CD4-positive, alpha-beta T cell (primary cell): ENCODE measurements around the gene EMP1. TPM values are rescaled to one million over a fixed set of nuclear protein-coding genes. Genes with fewer than 3 reads are reported as not detected.

ENCODE experiments used
- ATAC-seq: fragments of 200-7000 bp; cut with Tn5 transposase; one replicate; pipeline ENCODE4 v1.10.0; 2022; ENCODE audit warnings: mild to moderate bottlenecking; ENCODE audit not compliant: poor library complexity
- CTCF ChIA-PET: fragments of 350-600 bp; sonication (Branson Sonifier 250); formaldehyde crosslinking; loops from one replicate; lab custom pipeline; 2021; ENCODE audit warnings: antibody characterized with exemption, inconsistent platforms; lab: Charles Lee
- POLR2A ChIA-PET: fragments of 350-600 bp; sonication (Branson Sonifier 250); formaldehyde crosslinking; loops from one replicate; lab custom pipeline; 2021; ENCODE audit warnings: antibody characterized with exemption, inconsistent platforms; lab: Charles Lee
- DNase-seq, 14 experiments: peaks; one replicate each; pipeline ENCODE4 v3.0.0-alpha.2; 2013 to 2020; ENCODE audit warnings: mixed read lengths in 2 of 14
- H3K27ac ChIP-seq, 2 donors: one replicate each; pipeline versions ENCODE4 v1.5.1 to v1.7.0; 2013; ENCODE audit warnings: low read length in 2 of 2, low read depth in 1 of 2, mild to moderate bottlenecking in 1 of 2
- H3K27me3 ChIP-seq, 2 experiments: 1 replicate in 1 of 2; 2 replicates in 1 of 2; pipeline versions ENCODE4 v1.6.1 to v1.7.0; 2013; ENCODE audit warnings: low read length in 2 of 2, control low read depth in 1 of 2, mild to moderate bottlenecking in 1 of 2, moderate library complexity in 1 of 2; ENCODE audit not compliant: insufficient read depth in 2 of 2, control insufficient read depth in 1 of 2
- H3K36me3 ChIP-seq: one replicate; pipeline ENCODE4 v1.6.1; 2013; ENCODE audit warnings: low read length, control low read depth; ENCODE audit not compliant: insufficient read depth
- H3K4me1 ChIP-seq: one replicate; pipeline ENCODE4 v1.6.1; 2013; ENCODE audit warnings: low read length, control low read depth; ENCODE audit not compliant: insufficient read depth
- H3K4me3 ChIP-seq: one replicate; pipeline ENCODE4 v1.5.1; 2013; ENCODE audit warnings: mild to moderate bottlenecking, low read length, moderate library complexity
- H3K9me3 ChIP-seq, 2 experiments: 1 replicate in 1 of 2; 2 replicates in 1 of 2; pipeline versions ENCODE4 v1.6.1 to v1.7.0; 2013; ENCODE audit warnings: low read length in 2 of 2, mild to moderate bottlenecking in 2 of 2, control low read depth in 1 of 2, moderate library complexity in 1 of 2; ENCODE audit not compliant: control insufficient read depth in 1 of 2, insufficient read depth in 1 of 2
- H3K27ac Mint-ChIP-seq: one replicate; pipeline ENCODE4 v1.8.0; 2020; ENCODE audit warnings: mixed read lengths
- H3K27me3 Mint-ChIP-seq: one replicate; pipeline ENCODE4 v1.8.0; 2021; ENCODE audit warnings: mixed read lengths
- H3K36me3 Mint-ChIP-seq: one replicate; pipeline ENCODE4 v1.8.0; 2021; ENCODE audit warnings: low read depth, mixed read lengths
- H3K4me1 Mint-ChIP-seq: one replicate; pipeline ENCODE4 v1.8.0; 2021; ENCODE audit warnings: low read depth, mixed read lengths
- H3K4me3 Mint-ChIP-seq: one replicate; pipeline ENCODE4 v1.8.0; 2020; ENCODE audit warnings: mild to moderate bottlenecking, mixed read lengths
- H3K9me3 Mint-ChIP-seq: one replicate; pipeline ENCODE4 v1.8.0; 2020; ENCODE audit warnings: mixed read lengths
- intact Hi-C, 2 experiments: fragments of 100-400 bp; cut with DNase I in 1 of 2; cut with micrococcal nuclease in 1 of 2; formaldehyde crosslinking; loops; one replicate each; pipeline versions ENCODE4 v1.15.1 to v1.9.0; 2023 to 2025; cut with DNase I, micrococcal nuclease
- total RNA-seq, 174 experiments: library from RNA in 2 of 174; stranded (reverse) in 2 of 174; gene quantifications; one replicate each; pipeline ENCODE4 v1.2.3 and lab custom pipeline; 2021 to 2026
- TF ChIP-seq, protein P1 (sequence below): fragments of 200-600 bp; IDR thresholded peaks from one replicate; pipeline ENCODE4 v1.8.0; 2022; ENCODE audit warnings: antibody characterized with exemption, mild to moderate bottlenecking

EMP1 gene
- total RNA-seq, 2 experiments from 2014 or later: 9.0 to 9.1 TPM

DNA sequence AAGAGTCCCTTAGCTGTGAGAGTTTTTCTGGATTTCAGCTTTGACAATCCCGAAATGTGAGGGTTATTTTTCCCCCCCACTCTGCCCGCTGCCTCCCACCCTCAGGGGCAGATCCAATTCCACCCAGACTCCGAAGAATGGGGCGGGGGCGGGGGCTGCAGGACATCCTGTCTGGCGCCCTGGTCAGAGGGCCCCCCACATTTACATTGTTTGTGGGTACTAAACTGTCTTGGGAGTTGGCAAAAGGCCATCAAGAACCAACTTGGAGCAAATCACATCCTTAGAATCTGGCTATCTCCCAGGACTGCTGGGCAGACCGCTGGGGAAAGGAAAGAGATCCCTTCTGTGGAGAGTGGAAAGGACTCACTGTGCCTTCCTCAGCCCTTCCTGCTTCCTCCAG, 2.4 kb downstream of the EMP1 start:
- TF ChIP-seq, protein P1, sequence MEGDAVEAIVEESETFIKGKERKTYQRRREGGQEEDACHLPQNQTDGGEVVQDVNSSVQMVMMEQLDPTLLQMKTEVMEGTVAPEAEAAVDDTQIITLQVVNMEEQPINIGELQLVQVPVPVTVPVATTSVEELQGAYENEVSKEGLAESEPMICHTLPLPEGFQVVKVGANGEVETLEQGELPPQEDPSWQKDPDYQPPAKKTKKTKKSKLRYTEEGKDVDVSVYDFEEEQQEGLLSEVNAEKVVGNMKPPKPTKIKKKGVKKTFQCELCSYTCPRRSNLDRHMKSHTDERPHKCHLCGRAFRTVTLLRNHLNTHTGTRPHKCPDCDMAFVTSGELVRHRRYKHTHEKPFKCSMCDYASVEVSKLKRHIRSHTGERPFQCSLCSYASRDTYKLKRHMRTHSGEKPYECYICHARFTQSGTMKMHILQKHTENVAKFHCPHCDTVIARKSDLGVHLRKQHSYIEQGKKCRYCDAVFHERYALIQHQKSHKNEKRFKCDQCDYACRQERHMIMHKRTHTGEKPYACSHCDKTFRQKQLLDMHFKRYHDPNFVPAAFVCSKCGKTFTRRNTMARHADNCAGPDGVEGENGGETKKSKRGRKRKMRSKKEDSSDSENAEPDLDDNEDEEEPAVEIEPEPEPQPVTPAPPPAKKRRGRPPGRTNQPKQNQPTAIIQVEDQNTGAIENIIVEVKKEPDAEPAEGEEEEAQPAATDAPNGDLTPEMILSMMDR: no peak
- DNase-seq: no peak
- H3K36me3 Mint-ChIP-seq: no peaks in the 10 kb centered on the region
- peaks cover 21% of the 10 kb centered on the region for H3K4me1 Mint-ChIP-seq
- H3K27me3 Mint-ChIP-seq: no peaks in the 10 kb centered on the region
- ATAC-seq: no peak
- no peak overlapping the region for H3K4me3 Mint-ChIP-seq
- H3K4me3 ChIP-seq: no peak overlapping the region
- no peaks in the 10 kb centered on the region for H3K36me3 ChIP-seq
- H3K4me1 ChIP-seq: peaks cover 18% of the 10 kb centered on the region
- intact Hi-C loops: no loop called here
- CTCF ChIA-PET: no interaction called here
- H3K27ac ChIP-seq: no peak overlapping the region
- no peaks in the 10 kb centered on the region for H3K27me3 ChIP-seq
- H3K9me3 ChIP-seq: no peaks in the 10 kb centered on the region
- POLR2A ChIA-PET: no interaction called here
- H3K27ac Mint-ChIP-seq: no peak overlapping the region
- no peaks in the 10 kb centered on the region for H3K9me3 Mint-ChIP-seq

DNA sequence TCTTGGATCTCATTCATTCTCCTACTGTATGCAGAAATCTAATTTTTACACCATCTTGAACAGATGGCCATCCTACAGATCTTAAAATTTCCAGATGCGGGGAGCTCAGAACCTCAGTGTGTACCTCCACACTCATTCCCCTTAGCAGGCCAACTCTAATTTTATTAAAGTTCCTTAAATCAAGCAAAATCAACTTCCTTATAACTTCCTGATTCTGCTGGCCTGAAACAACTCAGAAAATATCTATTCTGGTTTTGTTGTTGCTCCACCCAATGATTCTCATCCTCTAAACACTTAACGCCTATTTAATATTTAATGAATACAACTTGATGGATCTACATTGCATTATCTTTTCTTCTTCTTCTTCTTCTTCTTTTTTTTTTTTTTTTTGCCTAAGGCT, 3.1 kb downstream of the EMP1 start:
- intact Hi-C loops: no loop called here
- ChIA-PET POLR2A (no interaction called here), CTCF (no interaction called here)
- no peak overlapping the region for H3K4me3 ChIP-seq
- no peaks in the 10 kb centered on the region for H3K27me3 ChIP-seq
- TF ChIP-seq, protein P1: no peak
- Mint-ChIP-seq H3K4me1 (peaks cover 21% of the 10 kb centered on the region), H3K4me3 (no peak overlapping the region), H3K9me3 (no peaks in the 10 kb centered on the region), H3K27me3 (no peaks in the 10 kb centered on the region), H3K36me3 (no peaks in the 10 kb centered on the region), H3K27ac (no peak overlapping the region)
- no peaks in the 10 kb centered on the region for H3K9me3 ChIP-seq
- H3K4me1 ChIP-seq: peaks cover 18% of the 10 kb centered on the region
- ATAC-seq (no peak), DNase-seq (no peak)
- no peak overlapping the region for H3K27ac ChIP-seq
- H3K36me3 ChIP-seq: no peaks in the 10 kb centered on the region

DNA sequence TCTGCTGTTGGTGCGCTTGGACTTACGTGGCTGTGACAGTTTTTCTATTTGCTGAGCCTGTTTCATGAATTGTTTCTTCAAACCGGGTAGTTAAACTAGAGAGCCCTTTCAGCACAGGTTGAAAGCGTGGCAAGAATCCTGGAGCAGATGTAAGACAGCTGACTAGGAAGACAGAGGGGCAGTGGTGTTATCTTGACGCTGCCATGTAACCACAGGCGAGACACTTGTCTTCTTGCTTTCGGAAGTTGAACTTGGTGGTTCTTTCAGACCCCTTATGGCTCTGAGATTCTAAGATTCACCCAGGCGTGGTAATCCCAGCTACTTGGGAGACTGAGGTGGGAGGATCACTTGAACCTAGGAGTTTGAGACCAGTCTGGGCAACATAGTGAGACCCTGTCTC, 4.3 kb downstream of the EMP1 start:
- no peak for ATAC-seq
- H3K27ac Mint-ChIP-seq: no peak overlapping the region
- H3K27me3 Mint-ChIP-seq: no peaks in the 10 kb centered on the region
- H3K36me3 Mint-ChIP-seq: no peaks in the 10 kb centered on the region
- peaks cover 14% of the 10 kb centered on the region for H3K4me1 ChIP-seq
- intact Hi-C loops: no loop called here
- no peak overlapping the region for H3K4me3 Mint-ChIP-seq
- DNase-seq: no peak
- CTCF ChIA-PET: interaction anchor here (0.9 kb wide), 1 partner anchor 11 kb away, joined by 3 read pairs; no protein-coding TSS in a partner anchor
- H3K27ac ChIP-seq: no peak overlapping the region
- no peaks in the 10 kb centered on the region for H3K9me3 Mint-ChIP-seq
- H3K4me3 ChIP-seq: no peak overlapping the region
- no peaks in the 10 kb centered on the region for H3K9me3 ChIP-seq
- H3K4me1 Mint-ChIP-seq: peaks cover 16% of the 10 kb centered on the region
- no peaks in the 10 kb centered on the region for H3K36me3 ChIP-seq
- TF ChIP-seq, protein P1: no peak
- H3K27me3 ChIP-seq: no peaks in the 10 kb centered on the region
- POLR2A ChIA-PET: no interaction called here
